Caki2 (cell line): Measurements from ENCODE around the gene STING1. TPM values are rescaled to one million over a fixed set of nuclear protein-coding genes. Genes with fewer than 3 reads are reported as not detected.
"Not testable (repeated sequence)": the region's sequence is repeated elsewhere in the genome, so short reads cannot be mapped to it uniquely, and the experiment has no call there.

ENCODE experiments used
- DNase-seq: peaks from one replicate; pipeline ENCODE4 v3.0.0-alpha.2; 2015; ENCODE audit warnings: low read depth
- in situ Hi-C: cut with HindIII; loops from 2 replicates; pipeline ENCODE4 v1.10.0; 2016; ENCODE audit warnings: low sequenced_read_pairs, low pct_unique_long_range_greater_than_20kb, mixed read lengths
- total RNA-seq: library from RNA; depleted of rRNA; stranded (reverse); fragments of >200 nt; shearing (Covaris generic); gene quantifications from 2 replicates; pipeline ENCODE4 v1.2.3, GENCODE V29; 2014; ENCODE audit warnings: low replicate concordance

STING1 gene
- total RNA-seq, 1 experiment from 2014 or later = 16.8 TPM

GRCh38 chr5:139453683-139454567, 28.6 kb downstream of the STING1 start:
- DNase-seq = no peak
- in situ Hi-C loops = no loop called here

- DNase-seq = no peak
- in situ Hi-C loops = no loop called here
These were observed 30.5 kb downstream of the STING1 start for GRCh38 chr5:139451878-139452660.

DNA sequence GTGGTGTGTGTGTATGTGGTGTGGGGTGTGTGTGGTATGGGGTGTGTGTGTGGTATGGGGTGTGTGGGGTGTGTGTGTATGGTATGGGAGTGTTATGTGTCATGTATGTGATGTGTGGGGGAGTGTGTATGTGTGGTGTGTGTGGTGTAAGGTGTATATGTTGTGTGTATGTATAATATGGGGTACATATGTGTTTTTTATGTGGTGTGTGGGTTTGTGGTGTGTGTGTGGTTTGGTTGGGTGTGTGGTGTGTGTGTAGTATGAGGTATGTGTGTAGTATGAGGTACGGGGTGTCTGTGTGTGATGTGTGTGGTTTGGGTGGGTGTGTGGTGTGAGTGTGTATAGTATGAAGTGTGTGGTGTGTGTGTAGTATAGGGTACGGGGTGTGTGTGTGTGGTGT, 31.4 kb downstream of the STING1 start:
- no peak for DNase-seq
- in situ Hi-C loops = no loop called here

- DNase-seq = peak; percentile 3
- in situ Hi-C loops = no loop called here
These were observed 35.4 kb downstream of the STING1 start for GRCh38 chr5:139446956-139447779.

DNA sequence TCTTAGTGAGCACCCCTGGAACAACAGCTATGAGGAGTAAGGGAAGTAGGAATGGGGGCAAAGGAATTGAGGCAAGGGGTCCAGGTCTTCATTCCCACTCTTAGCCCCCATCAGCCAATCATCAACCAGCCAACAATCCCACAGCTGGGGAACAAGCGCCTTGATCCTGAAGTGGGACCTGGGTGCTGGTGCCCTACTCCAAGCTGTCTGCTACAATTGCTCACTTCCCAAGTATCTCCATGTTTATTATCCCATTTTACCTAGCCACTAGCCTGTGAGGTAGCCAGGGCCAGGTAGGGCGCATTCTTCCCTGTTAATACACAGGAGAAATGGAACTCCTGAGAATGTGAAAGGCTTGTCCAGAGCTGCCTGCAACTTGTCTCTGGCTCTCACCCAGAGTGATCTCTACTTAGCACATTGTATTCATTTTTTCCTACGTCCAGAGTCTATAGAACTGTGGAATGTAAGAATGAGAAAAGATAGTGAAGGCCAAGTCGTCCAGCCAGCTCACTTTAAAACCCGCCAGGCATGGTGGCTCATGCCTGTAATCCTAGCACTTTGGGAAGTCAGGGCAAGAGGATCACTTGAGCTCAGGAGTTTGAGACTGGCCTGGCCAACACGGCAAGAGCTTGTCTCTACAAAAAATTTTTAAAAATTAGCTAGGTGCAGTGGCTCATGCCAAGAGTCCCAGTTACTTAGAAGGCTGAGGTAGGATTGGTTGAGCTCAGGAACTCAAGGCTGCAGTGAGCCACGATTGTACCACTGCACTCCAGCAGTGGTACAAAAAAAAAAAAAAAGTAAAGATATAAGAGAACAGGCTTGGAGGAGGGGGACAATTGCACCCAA, 37.0 kb downstream of the STING1 start:
- in situ Hi-C loops = no loop called here
- DNase-seq = no peak

- DNase-seq = no peak
- in situ Hi-C loops = no loop called here
These were observed 38.6 kb downstream of the STING1 start for GRCh38 chr5:139443831-139444453.

DNA sequence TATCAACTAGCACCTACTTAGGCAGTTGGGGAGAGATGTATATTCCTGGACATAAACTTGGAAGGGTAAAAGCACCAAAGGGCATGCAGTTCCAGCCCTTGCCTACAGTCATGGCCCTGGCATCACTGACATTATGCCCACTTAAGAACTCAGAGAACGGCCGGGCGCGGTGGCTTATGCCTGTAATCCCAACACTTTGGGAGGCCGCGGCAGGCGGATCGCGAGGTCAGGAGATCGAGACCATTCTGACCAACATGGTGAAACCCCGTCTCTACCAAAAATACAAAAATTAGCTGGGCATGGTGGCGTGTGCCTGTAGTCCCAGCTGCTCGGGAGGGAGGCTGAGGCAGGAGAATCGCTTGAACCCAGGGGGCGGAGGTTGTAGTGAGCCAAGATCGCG, 42.1 kb downstream of the STING1 start:
- in situ Hi-C loops, DNase-seq: not testable (repeated sequence)

GRCh38 chr5:139439013-139439903, 43.3 kb downstream of the STING1 start, which contains the start of gene DNAJC18:
TSS of gene DNAJC18 (minus strand) at chr5:139439525. CDS start at chr5:139439445, 80 bp downstream.
- in situ Hi-C loops = no loop called here

DNA sequence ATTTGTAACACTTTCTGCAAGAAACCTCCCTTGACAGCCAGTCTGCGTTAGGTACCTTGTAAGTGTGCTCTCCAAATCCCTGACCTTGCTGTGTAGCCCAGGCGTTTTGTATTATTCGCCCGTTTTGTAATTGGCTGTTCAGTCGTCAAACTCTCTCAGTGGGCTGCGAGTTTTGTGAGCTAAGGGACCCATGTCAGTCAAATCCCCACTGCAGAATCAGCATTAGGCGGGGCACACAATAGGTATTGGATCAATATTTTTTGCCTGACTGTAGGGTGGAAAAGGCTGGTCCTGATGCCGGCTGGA, 43.9 kb downstream of the STING1 start:
- in situ Hi-C loops = no loop called here
- peak; percentile 11 for DNase-seq

More at GRCh38 chr5:139439013-139439903, 43.3 kb downstream of the STING1 start, which contains the start of gene DNAJC18:
- DNase-seq = peak; percentile 76

DNA sequence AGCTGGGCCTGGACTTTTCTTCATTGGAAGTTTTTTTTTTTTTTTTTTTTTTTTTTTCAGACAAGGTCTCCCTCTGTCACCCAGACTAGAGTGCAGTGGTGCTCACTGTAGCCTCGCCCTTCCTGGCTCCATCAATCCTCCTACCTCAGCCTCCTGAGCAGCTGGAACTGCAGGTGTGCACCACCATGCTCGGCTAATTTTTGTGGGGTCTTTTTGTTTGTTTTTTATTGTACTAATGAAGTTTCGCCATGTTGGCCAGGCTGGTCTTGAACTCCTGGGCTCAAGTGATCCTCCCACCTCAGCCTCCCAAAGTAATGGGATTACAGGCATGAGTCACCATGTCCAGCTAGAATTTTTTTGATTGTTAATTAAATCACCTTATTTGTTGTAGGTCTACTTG, 46.9 kb downstream of the STING1 start:
- in situ Hi-C loops = no loop called here
- no peak for DNase-seq

GRCh38 chr5:139431706-139432105, 50.9 kb downstream of the STING1 start:
- in situ Hi-C loops = no loop called here
- DNase-seq = no peak

GRCh38 chr5:139430015-139430414, 52.5 kb downstream of the STING1 start:
- no peak for DNase-seq
- in situ Hi-C loops = no loop called here

DNA sequence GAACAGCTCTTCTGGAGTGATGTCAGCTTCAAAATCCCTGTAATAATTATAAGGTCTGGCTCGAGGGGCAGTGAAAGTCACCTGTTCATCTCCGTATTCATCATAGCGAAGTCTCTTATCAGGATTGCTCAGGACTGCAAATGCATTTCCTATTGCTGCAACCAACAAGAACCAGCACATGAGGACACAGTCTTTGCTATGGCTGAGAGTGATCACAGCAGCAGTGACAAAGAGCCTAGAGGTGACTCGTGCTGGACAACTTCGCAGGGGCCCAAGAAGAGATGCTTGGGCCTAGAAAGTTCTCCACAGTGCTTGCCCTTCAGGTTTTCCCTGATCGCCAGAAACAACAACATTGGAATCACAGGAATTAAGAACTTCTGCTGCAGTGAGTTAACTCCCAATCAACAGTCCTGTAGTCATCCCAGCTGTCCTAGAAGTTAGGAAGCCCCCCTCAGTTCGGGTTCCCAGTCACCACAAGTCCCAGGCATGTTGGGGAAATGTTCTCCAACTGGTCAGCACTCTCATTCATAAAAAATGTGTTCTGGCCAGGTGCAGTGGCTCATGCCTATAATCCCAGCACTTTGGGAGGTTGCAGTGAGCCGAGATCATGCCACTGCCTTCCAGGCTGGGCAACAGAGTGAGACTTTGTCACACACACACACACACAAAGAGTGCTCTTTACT, 56.2 kb downstream of the STING1 start:
- in situ Hi-C loops = no loop called here
- no peak for DNase-seq
